ENCODE measurements around the gene ENO2.
"Not testable (repeated sequence)": the region's sequence is repeated elsewhere in the genome, so short reads cannot be mapped to it uniquely, and the experiment has no call there.

The ENO2 gene

GRCh38 chr12:6886206-6886999 lies 28.0 kb upstream of the ENO2 start:
- DNase-seq: not testable (repeated sequence)

DNA sequence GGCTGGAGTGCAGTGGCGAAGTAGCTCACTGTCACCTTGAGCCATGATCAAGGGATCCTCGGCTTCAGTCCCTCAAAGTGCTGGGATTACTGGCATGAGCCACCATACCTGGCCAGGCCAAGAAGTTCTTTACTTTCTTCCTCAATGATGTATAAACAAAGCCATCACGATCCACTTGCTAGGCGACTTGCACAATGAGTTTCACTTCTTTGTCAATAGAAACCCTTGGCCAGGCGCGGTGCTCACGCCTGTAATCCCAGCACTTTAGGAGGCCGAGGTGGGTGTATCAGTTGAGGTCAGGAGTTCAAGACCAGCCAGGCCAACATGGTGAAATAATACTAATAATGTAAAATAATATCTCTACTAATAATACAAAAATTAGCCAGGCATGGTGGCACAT lies 26.9 kb upstream of the ENO2 start:
- no peak for DNase-seq

GRCh38 chr12:6888360-6888759 lies 26.0 kb upstream of the ENO2 start:
- DNase-seq: no peak

- DNase-seq: not testable (repeated sequence)
These were observed 25.6 kb upstream of the ENO2 start for GRCh38 chr12:6888794-6889193.

DNA sequence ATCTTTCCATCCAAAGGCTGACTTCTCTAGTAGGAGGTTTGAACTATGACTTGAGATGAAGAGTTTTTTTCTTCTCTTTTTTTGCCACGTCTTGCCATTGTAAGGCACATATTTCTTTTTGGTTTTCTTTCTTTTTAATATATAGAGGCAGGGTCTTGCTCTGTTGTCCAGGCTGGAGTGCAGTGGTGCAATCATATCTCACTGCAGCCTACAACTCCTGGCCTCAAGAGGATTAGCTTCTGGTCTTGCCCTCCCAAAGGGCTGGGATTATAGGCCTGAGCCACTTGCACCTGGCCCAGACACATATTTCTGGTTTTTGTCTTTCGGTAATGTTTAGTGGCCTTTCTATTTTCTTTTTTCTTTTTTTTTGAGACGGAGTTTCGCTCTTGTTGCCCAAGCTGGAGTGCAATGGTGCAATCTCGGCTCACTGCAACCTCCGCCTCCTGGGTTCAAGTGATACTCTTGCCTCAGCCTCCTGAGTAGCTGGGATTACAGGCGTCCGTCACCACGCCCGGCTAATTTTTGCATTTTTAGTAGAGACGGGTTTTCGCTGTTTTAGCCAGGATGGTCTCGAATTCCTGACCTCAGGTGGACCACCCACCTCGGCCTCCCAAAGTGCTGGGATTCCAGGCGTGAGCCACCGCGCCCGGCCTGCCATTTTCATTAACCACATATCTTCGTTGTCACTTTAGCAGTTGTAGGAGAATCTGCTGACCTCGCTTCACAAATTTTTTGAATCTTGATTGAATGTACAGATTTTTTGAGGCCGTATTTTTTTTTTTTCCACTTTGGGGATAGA lies 24.4 kb upstream of the ENO2 start:
- DNase-seq: not testable (repeated sequence)

DNA sequence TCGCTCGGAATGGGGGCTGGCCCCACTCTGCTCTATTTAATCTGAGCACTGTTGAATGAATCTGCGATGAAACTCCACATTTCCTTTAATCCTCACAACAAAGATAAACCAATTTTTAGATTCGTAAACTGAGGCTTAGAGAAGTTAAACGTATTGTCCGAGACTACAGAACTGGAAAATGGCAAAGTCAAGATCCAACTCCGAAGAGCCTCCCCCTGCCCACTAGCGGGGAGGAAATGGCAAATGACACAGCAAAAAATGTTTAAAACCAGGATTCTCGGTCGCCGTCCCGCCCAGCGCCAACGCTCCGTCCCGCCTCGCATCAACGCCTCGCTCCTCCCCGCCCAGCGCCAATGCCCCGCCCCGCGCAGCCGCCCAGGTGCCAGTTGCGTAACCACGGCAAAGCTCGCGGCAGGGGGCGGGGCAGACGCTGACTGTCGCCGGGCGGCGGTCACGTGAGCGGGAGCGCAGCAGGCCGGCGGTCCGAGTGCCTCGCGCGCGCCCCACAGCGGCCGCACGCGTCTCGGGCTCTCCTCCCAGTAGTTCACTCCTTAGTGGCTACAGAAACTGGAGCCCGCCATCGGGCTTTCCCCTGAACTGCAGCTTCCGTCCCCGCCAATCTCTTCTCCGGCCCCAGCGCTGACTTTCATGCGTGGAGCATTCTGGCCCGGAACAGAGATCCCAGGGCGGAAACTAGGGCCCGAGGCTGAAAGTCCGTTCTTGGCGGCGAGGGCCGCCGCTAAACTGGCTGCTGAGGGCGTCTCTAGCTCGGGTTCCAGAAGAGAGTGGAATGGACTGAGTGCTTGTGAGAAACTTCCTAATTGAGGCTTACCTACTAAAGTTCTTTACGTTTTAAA lies 23.4 kb upstream of the ENO2 start:
- peak; percentile 84 for DNase-seq

- DNase-seq: no peak
These were observed 22.8 kb upstream of the ENO2 start for GRCh38 chr12:6891646-6892001.

GRCh38 chr12:6892683-6893082 lies 21.7 kb upstream of the ENO2 start:
- DNase-seq: not testable (repeated sequence)

- no peak for DNase-seq
These were observed 20.1 kb upstream of the ENO2 start for GRCh38 chr12:6894321-6894720.

GRCh38 chr12:6896846-6897435 lies 17.4 kb upstream of the ENO2 start:
- DNase-seq: no peak

DNA sequence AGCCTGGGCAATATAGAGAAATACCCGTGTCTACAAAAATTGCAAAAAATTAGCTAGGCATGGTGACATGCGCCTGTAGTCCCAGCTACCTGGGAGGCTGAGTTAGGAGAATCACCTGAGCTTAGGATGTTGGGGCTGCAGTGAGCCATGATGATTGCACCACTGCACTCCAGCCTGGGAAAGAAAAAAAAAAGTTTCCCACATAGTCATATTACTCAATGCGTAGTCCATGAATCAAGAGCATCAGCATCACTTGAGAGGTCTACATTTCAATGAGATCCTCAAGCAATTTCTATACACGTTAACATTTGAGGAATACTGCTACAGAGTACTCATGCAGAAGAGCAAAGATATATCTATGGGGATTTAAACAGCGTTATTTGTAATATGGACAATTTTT lies 15.0 kb upstream of the ENO2 start:
- DNase-seq: no peak

- no peak for DNase-seq
These were observed 14.4 kb upstream of the ENO2 start for GRCh38 chr12:6899837-6900519.

DNA sequence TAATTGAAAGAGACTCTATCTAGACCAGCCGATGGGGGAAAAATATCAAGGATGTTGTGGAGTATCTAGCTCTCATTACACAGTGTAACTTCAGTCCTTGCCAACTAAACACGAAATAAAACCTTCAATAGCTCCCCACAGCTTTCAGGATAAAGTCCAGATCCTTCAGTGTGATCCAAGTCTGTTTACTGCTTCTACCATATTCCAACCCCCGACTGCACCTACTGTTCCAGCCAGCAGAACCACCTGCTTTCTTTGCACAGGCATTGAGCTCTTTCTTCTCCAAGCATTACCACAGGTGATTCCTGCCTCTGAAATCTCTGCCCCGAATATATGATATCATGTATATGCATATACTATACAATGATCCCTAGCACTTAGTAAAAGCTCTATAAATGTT lies 11.9 kb upstream of the ENO2 start:
- DNase-seq: no peak

GRCh38 chr12:6903722-6904121 lies 10.7 kb upstream of the ENO2 start:
- no peak for DNase-seq

GRCh38 chr12:6904280-6905276 lies 9.8 kb upstream of the ENO2 start, which contains the start of gene LRRC23:
Gene LRRC23 (plus strand): TSS chr12:6904822. CDS start chr12:6905634, 812 bp downstream.
- peak; percentile 98 for DNase-seq

GRCh38 chr12:6905414-6906040 lies 8.9 kb upstream of the ENO2 start:
- DNase-seq: no peak

DNA sequence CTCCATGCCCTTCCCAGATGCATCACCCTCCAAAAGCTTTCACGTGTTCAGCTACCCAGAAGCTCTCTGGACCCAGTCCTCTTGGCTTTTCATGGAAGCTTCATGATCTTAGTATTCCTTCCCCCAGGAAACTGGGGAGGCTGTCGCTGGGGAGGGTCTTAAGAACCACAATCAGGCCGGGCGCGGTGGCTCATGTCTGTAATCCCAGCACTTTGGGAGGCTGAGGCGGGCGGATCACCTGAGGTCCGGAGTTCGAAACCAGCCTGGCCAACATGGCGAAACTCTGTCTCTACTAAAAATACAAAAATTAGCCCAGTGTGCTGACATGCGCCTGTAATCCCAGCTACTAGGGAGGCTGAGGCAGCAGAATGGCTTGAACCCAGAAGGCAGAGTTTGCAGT lies 6.2 kb upstream of the ENO2 start:
- not testable (repeated sequence) for DNase-seq

GRCh38 chr12:6909421-6910145 lies 4.8 kb upstream of the ENO2 start:
- DNase-seq: no peak

GRCh38 chr12:6912164-6912935 lies 2.0 kb upstream of the ENO2 start:
- DNase-seq: no peak
